Iris pigment epithelial cell (primary cell): ENCODE results near the gene APBA2.
A peak's percentile ranks its signal among the peaks of the same experiment; 100 is the strongest.

Experiments used
- DNase-seq: peaks from one replicate; pipeline ENCODE4 v3.0.0-alpha.2; 2011; ENCODE audit warnings: low read depth

APBA2 gene

DNA sequence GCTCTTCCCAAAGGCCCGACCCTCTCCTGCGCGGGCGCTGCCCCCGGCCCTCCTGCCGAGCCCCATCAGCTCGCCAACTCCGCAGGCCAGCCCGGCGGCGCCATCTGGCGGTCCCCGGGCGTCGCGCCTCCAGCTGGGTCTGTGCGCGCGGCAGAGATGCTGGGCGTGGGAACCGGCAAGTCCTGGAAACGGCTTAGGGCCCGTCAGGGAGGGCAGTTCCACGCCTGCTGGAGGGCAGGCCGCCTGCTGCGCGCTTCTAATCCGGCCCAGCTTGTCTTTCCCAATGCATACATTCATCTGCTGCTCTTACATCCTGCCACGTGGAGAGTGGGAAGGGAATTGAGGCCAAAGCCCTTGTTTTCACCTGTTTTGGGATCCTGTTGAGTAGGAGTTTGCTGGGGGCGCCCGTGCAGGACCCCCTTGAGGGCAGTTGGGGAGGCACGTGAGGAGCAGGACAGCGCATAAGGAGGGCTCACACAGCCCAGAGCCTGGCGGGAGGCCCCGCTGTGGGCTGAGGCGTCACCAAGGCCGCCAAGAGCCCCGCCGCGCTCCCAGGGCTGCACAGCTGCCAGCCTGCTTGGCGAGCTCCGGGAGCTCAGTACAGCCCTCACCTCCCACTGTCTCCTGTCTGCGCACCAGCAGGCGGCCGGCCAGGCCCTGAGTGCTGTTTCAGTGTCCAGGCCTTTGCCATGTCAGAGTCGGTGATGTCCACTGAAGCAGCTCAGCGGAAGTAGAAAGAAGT is 218.2 kb downstream of the APBA2 start:
- DNase-seq: peak; percentile 91

DNA sequence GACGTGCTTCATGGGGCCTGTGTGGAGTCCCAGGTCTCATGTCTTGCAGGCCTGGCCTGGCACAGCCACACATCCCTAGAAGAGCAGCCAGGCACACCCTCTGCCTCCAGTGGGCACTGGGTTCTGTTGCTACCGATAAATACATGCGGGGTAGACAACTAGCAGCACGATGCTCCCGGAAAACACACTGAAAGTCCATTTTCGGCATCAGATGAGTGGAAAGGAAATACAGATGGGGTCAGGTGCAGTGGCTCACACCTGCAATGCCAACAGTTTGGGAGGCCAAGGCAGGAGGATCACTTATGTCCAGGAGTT is 218.7 kb downstream of the APBA2 start:
- DNase-seq: no peak

DNA sequence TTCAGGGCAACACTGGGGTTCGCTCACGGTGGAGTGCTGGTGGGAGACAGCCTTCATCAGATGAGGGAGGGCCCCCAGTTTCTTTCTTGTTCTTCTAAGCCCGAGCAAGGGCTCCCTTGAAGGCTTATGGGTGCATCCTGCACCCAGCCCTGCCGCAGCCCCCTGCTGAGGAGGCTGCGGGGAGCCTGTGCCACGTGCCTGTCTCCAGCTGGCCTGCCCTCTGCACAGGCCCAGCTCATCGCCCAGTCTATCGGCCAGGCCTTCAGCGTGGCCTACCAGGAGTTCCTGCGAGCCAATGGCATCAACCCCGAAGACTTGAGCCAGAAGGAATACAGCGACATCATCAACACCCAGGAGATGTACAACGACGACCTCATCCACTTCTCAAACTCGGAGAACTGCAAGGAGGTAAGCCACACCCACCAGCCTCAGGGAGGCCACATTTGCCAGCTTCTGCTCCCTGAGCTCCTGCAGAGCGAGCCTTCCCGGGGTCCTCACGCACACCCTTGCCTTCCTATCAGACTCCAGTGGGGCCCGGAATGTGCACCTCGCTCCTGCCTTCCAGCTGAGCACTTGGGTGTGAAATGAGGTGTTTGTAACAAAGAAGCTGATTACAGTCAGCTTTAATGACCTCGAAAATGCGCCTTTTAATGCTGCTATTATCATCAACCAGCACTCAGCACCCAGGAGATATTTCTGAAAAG is 219.5 kb downstream of the APBA2 start:
- DNase-seq: no peak

DNA sequence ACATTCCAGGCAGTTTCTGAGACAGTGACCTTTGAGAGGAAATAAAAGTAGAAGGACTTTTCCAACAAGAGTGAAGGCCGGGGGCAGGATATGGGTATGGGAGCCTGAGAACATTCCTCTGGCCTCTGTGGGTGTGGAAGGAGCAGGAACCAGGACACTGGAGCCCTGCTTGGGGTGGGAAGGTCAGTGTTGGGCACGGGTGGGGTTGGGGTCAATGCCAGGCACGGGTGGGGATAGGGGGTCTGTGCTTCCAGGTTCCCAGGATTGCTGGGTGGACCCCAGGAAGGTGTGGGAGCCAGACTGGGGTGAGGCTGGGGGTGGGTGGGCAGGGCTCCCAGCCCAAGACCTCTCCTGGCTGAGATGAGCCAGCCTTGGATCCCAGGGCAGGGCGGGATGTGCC is 220.3 kb downstream of the APBA2 start:
- no peak for DNase-seq

DNA sequence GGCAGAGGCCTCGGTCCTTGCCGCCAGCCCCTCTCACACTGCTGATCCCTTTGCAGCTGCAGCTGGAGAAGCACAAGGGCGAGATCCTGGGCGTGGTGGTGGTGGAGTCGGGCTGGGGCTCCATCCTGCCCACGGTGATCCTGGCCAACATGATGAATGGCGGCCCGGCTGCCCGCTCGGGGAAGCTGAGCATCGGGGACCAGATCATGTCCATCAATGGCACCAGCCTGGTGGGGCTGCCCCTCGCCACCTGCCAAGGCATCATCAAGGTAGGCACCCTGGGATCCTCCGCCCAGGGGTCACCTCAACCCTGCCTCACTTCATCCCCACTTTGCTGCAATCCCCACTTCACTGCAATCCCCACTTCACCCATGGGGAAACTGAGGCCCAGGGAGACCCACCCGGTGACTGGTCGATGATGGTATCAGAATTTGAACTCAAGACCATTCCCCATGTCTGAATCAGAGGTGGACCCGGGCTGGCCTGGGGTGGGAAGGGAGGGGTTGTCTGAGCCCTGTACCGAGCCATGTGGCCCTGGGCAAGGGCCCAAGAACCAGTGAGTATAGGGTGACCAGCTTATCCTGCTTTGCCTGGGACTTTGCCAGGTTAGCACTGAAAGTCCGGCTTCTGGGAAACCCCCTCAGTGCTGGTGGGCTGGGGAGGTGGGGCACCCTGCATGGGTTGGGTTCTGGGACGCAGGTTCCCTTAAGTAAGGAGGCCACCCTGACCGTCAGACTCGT is 220.9 kb downstream of the APBA2 start:
- DNase-seq: no peak

DNA sequence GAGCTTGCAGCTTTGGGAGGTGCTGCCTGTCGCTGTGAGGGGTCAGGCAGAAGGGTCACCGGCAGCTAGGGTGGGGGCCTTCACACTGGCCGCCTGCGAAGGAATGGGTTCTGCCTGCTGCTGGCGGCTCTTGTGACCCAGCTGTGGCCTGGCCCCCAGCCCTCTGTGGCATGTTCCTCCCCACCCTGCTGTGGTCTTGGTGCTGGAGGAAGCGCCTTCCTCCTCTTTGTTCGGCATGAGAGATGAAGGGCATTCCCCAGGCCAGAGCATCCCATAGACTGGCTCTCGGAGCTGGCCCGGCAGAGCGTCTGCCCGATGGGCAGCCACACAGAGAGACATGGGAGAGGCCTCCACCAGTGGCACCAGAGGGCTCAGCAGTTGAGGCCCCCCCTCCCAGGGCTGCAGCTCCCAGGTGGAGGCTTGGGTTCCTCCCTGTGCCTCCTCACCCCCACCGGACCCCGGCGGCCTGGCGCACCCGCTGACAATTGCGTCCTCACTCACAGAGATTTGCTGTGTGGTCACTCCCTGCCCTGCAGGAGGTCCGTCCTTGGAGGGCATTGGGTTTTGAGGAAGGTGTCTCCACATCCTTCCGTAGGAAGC is 221.6 kb downstream of the APBA2 start:
- no peak for DNase-seq

DNA sequence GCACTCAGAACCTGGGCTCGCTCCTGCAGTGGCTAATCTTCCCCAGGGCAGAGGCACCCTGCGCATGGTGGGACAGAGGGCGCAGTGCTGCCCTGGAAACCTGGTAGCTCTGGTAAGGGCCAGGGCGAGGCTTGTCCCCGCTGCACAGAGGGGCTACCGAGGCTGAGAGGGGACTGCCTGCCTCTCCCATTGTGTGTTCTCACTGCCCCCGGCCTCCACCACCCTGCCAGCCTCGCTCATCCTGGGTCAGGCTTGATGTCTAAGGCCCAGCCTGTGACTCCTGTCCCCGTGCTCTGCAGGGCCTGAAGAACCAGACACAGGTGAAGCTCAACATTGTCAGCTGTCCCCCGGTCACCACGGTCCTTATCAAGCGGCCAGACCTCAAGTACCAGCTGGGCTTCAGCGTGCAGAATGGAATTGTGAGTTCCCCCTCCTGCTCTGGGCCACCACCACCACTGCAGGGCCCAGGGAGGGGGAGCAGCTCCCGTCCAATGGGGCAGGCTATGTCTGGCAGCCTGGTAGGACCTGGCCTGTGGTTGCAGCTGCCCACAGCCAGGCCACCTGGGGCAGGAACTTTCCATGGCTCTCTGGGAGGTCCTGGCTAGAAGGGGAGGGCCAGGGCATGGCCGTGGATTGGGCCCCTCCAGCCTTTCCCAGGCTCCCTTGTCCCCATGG is 222.3 kb downstream of the APBA2 start:
- no peak for DNase-seq

DNA sequence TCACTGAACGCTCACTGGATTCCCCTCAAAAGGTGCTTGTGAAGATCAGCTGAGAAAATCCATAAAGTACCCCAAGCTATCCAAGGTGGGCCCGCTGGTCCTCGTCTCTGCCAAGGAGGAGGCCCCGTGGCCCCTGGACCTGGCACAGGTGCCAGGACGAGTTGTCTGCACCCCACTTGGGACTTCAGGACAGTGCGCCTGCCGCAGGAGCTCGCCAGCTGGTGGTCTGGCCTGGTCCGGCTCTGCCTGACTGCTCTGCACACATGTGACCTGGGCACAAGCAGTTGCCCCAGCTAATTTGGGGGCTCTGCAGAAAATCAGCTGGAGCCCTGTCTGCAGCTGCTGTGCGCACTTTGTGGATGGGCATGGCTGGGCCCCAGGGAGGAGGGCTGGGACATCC is 224.0 kb downstream of the APBA2 start:
- no peak for DNase-seq

DNA sequence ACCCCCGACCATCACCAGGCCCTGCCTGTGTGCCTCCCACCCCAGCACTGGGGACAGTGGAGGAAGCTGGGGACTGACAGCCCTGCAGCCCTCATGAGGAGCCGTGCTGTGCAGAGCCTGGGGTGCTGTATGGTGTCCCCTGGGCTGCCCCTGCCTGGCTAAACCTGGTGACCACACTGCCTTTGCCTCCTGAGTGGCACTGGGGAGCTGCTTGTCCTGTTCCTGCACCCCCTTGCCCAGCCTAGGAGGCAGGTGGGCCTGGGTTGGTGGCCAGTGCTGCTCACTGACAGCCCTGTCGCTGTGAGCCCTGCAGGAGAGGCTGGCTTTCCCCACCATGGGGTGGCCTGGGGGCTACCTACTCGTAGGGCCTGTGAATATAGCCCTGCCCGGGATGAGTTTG is 224.4 kb downstream of the APBA2 start:
- no peak for DNase-seq

DNA sequence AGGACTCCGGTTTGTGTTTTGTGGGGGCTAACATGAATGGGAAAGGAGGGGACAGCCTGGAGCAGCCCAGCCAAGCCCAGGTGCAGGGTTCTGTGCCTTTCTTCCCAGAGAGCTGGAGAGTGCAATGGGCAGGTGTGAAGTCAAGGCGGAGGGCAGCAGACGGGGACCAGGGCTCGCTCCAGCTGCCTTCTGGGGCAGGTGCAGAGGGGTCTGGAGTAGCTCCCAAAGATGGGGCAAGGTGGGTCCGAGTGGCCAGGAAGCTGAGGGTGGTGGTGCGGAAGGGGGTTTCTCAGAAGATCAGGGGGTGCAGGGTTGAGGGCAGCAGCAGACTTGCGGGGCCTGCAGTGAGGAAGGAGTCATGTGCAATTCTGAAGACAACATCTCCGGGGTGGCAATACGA is 225.0 kb downstream of the APBA2 start:
- DNase-seq: no peak

DNA sequence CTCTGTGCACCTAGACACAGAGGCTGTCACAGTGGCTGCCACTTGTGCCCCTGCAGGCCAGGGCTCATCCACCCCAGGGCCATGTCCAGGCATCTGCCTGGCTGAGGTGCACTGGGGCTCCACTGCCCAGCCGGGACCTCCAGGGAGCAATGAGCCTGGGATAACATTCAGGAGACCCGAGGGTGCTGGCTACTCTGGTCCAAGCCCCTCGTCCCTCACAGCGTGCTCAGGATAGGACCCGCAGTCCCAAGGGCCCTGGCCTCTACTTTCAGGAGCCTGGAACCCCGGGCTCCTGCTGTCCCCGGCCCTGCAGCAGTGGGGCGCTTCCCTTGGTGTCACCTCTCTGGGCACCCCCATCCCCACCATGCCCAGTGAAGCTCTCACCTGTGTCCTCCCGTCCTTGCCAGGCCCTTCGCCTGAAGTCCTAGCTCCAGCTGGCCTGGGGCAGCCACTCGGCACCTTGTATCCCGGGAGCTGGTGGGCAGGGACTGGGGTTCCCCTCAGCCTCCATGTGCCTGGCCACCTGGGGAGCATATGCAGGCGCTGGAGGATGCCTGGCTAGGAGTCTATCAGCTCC is 226.0 kb downstream of the APBA2 start:
- DNase-seq: no peak

DNA sequence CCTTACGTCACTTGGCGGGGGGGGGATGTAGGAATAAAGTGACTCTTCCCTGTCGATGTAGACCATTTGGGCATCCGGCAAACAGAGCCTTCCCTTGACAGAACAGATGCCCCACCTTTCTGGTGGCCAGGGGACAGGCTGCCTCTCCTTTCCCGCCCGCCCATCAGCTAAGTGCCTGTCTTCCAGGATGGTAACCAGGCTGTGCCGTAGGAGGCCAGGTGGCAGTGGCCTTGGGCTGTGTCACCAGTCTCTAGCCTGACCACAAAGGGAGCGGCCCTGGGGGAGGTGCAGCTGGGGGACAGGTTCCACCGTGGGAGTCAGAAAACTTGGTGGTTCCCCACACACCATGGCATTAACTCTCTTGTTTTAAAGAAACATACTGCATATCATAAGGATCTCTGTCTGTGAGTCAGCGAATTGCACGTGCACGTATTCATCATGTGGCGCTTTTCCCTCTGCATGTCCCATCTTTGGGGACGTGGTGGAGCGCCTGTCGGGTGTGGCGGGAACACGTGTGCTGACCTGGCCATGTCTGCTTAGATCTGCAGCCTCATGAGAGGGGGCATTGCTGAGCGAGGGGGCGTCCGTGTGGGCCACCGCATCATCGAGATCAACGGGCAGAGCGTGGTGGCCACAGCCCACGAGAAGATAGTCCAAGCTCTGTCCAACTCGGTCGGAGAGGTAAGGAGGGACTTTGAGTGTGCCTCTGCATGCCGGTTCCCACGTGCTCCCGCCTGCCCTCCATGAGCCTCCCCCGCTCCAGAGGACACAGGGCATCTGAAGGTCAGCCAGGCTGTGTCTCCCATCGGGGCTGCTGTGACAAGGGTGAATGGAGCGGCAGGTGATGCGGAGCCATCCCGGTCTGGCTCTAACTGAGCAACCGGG is 227.8 kb downstream of the APBA2 start:
- DNase-seq: no peak

DNA sequence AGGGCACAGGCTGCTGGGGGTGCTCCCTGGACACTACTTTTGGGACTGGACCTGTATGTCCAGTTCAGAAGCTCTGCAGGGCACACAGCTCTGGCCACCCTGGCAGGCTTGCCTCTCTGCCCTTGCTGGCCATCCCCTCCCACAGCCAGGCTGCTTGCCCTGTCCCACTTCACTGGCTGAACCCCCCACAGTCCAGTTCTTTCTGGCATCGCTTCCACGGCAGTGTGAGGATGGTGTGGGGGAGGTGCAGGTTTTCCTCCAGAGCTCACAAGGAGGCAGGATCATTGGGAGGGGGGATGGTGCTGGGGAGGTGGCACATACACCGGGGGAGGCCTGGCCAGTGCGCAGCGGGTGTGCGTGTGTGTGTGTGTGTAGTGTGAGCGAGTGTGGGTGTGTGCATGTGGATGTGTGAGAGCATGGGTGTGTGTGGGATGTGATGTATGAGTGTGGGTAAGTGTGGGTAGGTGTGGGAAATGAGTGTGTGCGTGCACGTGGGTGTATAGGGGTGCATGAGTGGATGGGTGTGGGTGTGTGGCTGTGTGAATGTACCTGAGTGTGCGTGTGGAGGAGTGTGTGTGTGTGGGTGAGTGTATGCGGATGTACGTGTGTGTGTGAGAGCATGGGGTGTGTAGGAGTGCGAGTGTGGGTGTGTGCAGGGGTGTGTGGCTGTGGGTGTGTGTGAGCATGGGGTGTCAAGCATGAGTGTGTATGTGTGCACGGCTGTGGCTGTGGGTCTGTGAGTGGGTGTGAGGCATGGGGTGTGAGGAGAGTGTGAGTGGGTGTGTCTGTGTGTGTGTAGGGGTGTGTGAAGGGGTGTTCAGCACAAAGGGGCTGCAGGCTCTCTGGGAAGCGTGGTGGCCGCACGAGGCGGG is 228.7 kb downstream of the APBA2 start:
- DNase-seq: no peak

DNA sequence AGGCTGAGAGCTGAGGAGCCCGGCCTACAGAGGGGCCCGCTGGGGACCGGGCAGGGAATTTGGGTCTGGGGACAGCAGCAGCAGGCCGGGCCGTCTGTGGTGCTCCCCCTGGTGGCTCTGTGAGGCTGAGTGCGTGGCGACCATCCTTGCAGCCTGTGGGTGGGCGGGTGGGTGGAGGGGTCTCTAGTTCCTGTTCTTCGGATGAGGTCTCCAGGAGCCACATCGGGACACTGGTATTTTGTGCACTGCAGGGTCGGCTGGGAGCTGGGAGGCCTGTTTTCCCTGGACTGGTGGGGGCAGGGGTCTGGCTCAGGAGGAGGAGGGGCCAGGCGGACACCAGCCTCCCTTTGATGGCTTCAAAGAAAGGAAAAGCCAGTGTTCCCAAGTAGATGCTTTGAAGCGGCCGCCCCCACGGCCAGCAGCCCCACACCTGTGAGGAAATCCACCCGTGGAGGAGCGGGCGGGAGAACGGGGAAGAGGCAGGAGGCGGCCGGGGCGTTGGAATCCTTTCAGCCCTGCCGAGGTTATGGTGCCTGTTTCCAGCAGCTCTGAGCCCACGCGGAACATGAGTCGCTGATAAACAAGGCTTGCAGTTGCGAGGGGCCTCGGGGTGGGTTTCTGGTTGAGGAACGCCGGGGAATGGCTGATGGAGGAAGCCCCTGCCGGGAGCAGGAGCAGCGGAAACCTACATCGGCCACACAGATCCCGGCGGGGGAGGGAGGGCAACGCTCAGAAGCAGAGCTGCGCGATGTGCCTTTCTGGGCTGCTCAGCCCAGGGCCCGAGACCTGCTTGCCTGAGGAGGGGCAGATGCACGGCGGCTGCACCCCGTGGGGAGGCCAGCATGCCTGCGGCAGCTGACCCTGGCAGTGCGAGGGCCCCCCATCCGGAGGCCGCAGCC is 229.6 kb downstream of the APBA2 start:
- DNase-seq: peak; percentile 45

DNA sequence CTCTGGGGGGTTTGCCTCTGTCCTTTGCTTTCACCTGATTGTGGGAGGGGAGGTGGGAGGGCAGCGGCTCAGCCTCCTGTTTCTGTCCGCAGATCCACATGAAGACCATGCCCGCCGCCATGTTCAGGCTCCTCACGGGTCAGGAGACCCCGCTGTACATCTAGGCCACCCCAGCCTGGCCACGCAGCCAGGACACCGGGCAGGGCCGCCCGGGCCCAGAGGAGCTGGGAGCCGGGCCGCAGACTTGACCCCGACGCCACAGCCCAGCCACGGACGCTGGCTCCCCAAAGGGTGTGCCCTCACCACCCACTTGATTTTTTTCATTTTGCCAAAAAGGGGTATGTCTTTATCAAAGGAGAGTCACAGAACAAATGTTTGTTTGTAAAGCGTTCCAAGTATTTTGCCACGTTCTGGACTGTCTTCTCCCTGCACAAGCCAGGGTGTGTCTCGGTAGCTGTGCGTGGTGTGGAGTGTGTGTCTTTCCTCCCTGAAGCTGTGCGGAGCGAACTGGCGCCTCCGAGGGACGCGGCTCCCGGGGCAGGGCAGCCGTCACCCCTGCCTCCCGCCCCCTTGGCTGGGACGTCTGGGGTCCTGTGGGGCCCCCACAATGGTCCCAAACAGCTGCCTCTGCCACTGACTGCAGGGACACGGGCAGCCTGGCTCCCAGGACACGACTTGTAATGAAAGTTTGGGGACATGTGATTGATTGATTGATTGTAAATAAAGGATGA is 231.4 kb downstream of the APBA2 start:
- DNase-seq: no peak

DNA sequence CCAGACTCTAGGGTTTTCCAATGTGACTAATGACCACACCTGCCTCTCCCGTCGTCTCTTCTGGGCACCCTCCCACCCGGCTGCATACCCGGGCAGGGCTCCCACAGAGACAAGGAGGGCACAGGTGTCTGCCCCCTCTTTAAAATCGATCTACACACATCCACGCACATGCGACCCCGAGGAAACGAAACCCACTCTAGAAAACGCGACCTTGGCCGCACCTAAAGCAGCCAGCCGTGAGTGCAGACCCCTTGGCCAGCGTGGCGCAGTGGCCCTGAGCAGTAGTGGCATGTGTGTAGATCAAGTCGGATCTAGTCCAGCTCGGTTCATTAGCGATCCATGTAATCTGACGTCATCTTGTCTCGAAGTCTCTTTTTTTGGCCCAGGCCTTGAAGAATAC is 232.0 kb downstream of the APBA2 start:
- no peak for DNase-seq

DNA sequence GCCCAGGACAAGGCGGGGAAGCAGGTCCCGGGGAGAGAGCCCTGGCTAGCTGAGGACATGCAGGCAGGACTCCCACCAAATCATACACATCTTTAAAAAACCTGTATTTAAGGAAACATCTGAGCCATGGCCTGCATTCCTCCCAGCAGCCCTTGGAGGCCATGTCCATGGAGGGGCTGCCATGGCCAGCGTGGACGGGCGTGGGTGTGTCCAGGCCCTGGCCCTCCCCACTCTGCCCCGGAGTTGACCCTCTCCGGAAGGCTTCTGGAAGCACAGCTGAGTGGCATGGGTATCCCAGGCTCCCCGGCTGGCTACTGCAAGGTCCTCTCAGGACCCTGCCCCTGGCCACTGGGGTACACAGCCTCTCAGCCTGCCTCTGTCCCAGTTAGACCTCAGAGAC is 234.1 kb downstream of the APBA2 start:
- DNase-seq: no peak
